H9 (cell line): ENCODE results near the gene HK3. TPM values are rescaled to one million over a fixed set of nuclear protein-coding genes. Genes with fewer than 3 reads are reported as not detected.

Source experiments
- DNase-seq: peaks from one replicate; pipeline ENCODE4 v3.0.0-alpha.2; 2017
- H2AFZ ChIP-seq: one replicate; pipeline ENCODE4 v1.6.1; 2013; ENCODE audit warnings: mild to moderate bottlenecking, low read length, control low read depth, moderate library complexity
- H2AK5ac ChIP-seq: 2 replicates; pipeline ENCODE4 v1.6.1; 2013; ENCODE audit warnings: low read length, control low read depth, mixed read lengths; ENCODE audit not compliant: insufficient read length
- H2BK120ac ChIP-seq: one replicate; pipeline ENCODE4 v1.6.1; 2013; ENCODE audit warnings: low read depth, mild to moderate bottlenecking, low read length, control low read depth, inconsistent platforms; ENCODE audit not compliant: poor library complexity, severe bottlenecking
- H2BK12ac ChIP-seq: 2 replicates; pipeline ENCODE4 v1.6.1; 2013; ENCODE audit warnings: low read length, control low read depth, mixed read lengths, low read depth; ENCODE audit not compliant: insufficient read length
- H2BK15ac ChIP-seq: 2 replicates; pipeline ENCODE4 v1.6.1; 2013; ENCODE audit warnings: low read depth, low read length, control low read depth
- H2BK20ac ChIP-seq: one replicate; pipeline ENCODE4 v1.6.1; 2013; ENCODE audit warnings: low read depth, mild to moderate bottlenecking, low read length, control low read depth, inconsistent platforms; ENCODE audit not compliant: poor library complexity, severe bottlenecking
- H2BK5ac ChIP-seq: 2 replicates; pipeline ENCODE4 v1.6.1; 2013; ENCODE audit warnings: low read length, control low read depth, mixed read lengths; ENCODE audit not compliant: insufficient read length
- H3K14ac ChIP-seq: 2 replicates; pipeline ENCODE4 v1.6.1; 2013; ENCODE audit warnings: low read length, control low read depth; ENCODE audit not compliant: insufficient read depth
- H3K18ac ChIP-seq: 2 replicates; pipeline ENCODE4 v1.6.1; 2013; ENCODE audit warnings: low read depth, mild to moderate bottlenecking, mixed read lengths, low read length, control low read depth; ENCODE audit not compliant: insufficient read length
- H3K23ac ChIP-seq: 2 replicates; pipeline ENCODE4 v1.6.1; 2013; ENCODE audit warnings: low read length, control low read depth, mixed read lengths, low read depth; ENCODE audit not compliant: insufficient read length
- H3K23me2 ChIP-seq: 2 replicates; pipeline ENCODE4 v1.6.1; 2013; ENCODE audit warnings: low read depth, mild to moderate bottlenecking, mixed read lengths, low read length, control low read depth; ENCODE audit not compliant: insufficient read length, poor library complexity, severe bottlenecking
- H3K27ac ChIP-seq: 2 replicates; pipeline ENCODE4 v1.5.1; 2013; ENCODE audit warnings: low read length, control low read depth, mixed read lengths, low read depth; ENCODE audit not compliant: insufficient read length
- H3K27me3 ChIP-seq: 2 replicates; pipeline ENCODE4 v1.6.1; 2013; ENCODE audit warnings: low read length, control low read depth, inconsistent platforms; ENCODE audit not compliant: insufficient read depth
- H3K4ac ChIP-seq: 2 replicates; pipeline ENCODE4 v1.6.1; 2013; ENCODE audit warnings: low read depth, mild to moderate bottlenecking, control low read depth, inconsistent platforms, low read length, moderate library complexity
- H3K4me1 ChIP-seq: 2 replicates; pipeline ENCODE4 v1.6.1; 2013; ENCODE audit warnings: low read length, control low read depth, inconsistent platforms; ENCODE audit not compliant: insufficient read depth
- H3K4me2 ChIP-seq: 2 replicates; pipeline ENCODE4 v1.6.1; 2013; ENCODE audit warnings: low read length, control low read depth, mixed read lengths; ENCODE audit not compliant: insufficient read length, insufficient read depth
- H3K56ac ChIP-seq: 2 replicates; pipeline ENCODE4 v1.6.1; 2013; ENCODE audit warnings: low read depth, mild to moderate bottlenecking, mixed read lengths, low read length, control low read depth; ENCODE audit not compliant: insufficient read length
- H3K79me1 ChIP-seq: 2 replicates; pipeline ENCODE4 v1.6.1; 2013; ENCODE audit warnings: low read depth, mild to moderate bottlenecking, moderate library complexity, low read length, control low read depth, inconsistent platforms; ENCODE audit not compliant: insufficient read depth, poor library complexity, severe bottlenecking
- H3K79me2 ChIP-seq: 2 replicates; pipeline ENCODE4 v1.6.1; 2013; ENCODE audit warnings: low read length, control low read depth, inconsistent platforms; ENCODE audit not compliant: insufficient read depth
- H3K9ac ChIP-seq: 2 replicates; pipeline ENCODE4 v1.6.1; 2013; ENCODE audit warnings: low read length, control low read depth, mixed read lengths; ENCODE audit not compliant: insufficient read length; ENCODE audit errors: extremely low read depth
- H3K9me3 ChIP-seq: one replicate; pipeline ENCODE4 v1.6.1; 2013; ENCODE audit warnings: low read depth, low read length, inconsistent platforms; ENCODE audit not compliant: control insufficient read depth
- H3T11ph ChIP-seq: one replicate; pipeline ENCODE4 v1.6.1; 2013; ENCODE audit warnings: mild to moderate bottlenecking, low read length, control low read depth, inconsistent platforms
- H4K20me1 ChIP-seq: one replicate; pipeline ENCODE4 v1.6.1; 2013; ENCODE audit not compliant: control insufficient read depth, insufficient read length, insufficient read depth
- H4K5ac ChIP-seq: 2 replicates; pipeline ENCODE4 v1.6.1; 2013; ENCODE audit warnings: low read depth, mild to moderate bottlenecking, mixed read lengths, low read length, control low read depth; ENCODE audit not compliant: insufficient read length
- H4K8ac ChIP-seq: replicated peaks from 2 replicates; pipeline ENCODE4 v1.6.1; 2013; ENCODE audit warnings: low read length, control low read depth, mixed read lengths, low read depth; ENCODE audit not compliant: insufficient read length
- H4K91ac ChIP-seq: 2 replicates; pipeline ENCODE4 v1.6.1; 2013; ENCODE audit warnings: low read depth, mild to moderate bottlenecking, moderate library complexity, mixed read lengths, low read length, control low read depth; ENCODE audit not compliant: insufficient read length
- H3K27ac Mint-ChIP-seq, 3 experiments: 2 replicates in 2 of 3; 3 replicates in 1 of 3; pipeline ENCODE4 v1.8.0; 2020 to 2021; ENCODE audit warnings: mixed read lengths in 3 of 3, mild to moderate bottlenecking in 1 of 3, moderate library complexity in 1 of 3
- H3K27me3 Mint-ChIP-seq: 2 replicates; pipeline ENCODE4 v1.8.0; 2021; ENCODE audit warnings: low read depth, mild to moderate bottlenecking, moderate library complexity, mixed read lengths
- H3K36me3 Mint-ChIP-seq, 3 experiments: 2 replicates in 2 of 3; 3 replicates in 1 of 3; pipeline ENCODE4 v1.8.0; 2020 to 2021; ENCODE audit warnings: low read depth in 3 of 3, mixed read lengths in 3 of 3; ENCODE audit not compliant: insufficient read depth in 1 of 3
- H3K4me1 Mint-ChIP-seq, 2 experiments: 2 replicates each; pipeline ENCODE4 v1.8.0; 2020; ENCODE audit warnings: mixed read lengths in 2 of 2
- H3K4me3 Mint-ChIP-seq, 2 experiments: 2 replicates in 1 of 2; 3 replicates in 1 of 2; pipeline ENCODE4 v1.8.0; 2020 to 2021; ENCODE audit warnings: mild to moderate bottlenecking in 2 of 2, mixed read lengths in 2 of 2, moderate library complexity in 1 of 2
- H3K9me3 Mint-ChIP-seq, 2 experiments: 2 replicates in 1 of 2; 3 replicates in 1 of 2; pipeline ENCODE4 v1.8.0; 2020; ENCODE audit warnings: mild to moderate bottlenecking in 2 of 2, mixed read lengths in 2 of 2, moderate library complexity in 1 of 2
- CTCF ChIP-seq: fragments of 200-600 bp; sonication (generic); conservative IDR thresholded peaks from 3 replicates; pipeline ENCODE4 v1.8.0; 2021; ENCODE audit warnings: antibody characterized with exemption, mild to moderate bottlenecking
- WGBS: extraction: QIAGEN DNeasy Blood & Tissue Kit; methylation state at CpG from one replicate; pipeline ENCODE4 v1.1.7; 2013; ENCODE audit warnings: missing lambda C conversion rate, low lambda C conversion rate, mixed read lengths; ENCODE audit not compliant: insufficient read length; ENCODE audit errors: extremely low coverage; 5-methylcytosine and 5-hydroxymethylcytosine counted together
- total RNA-seq: library from RNA; stranded (reverse); gene quantifications from 2 replicates; pipeline ENCODE4 v1.2.1, GENCODE V29; 2021

HK3 gene
- total RNA-seq, 1 experiment from 2014 or later: not detected

DNA sequence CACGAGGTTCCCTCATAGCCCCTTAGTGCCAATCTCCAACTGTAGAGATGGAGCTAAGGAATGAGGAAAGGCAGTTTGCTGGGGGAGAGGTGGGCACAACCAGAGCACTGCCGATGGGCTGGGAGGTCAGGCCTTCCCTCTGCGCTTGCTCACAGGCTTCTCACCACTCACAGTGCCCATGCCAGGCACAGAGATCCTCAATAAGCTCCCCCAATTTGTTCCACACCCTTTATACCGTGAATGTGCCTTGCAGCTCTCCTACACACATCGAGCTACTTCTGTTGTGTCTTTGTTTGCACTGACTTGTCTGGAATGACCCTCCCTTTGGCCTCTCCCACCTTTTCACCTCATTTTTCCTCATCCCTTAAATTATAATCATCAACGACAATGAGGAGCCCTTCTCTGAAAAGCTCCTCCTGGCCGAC, 1.6 kb upstream of the HK3 start:
- Histone ChIP-seq H2AFZ (no peak overlapping the region), H2BK5ac (no peak overlapping the region), H3T11ph (no peak overlapping the region), H4K91ac (no peak overlapping the region), H3K18ac (no peak overlapping the region), H4K20me1 (no peaks in the 10 kb centered on the region), H3K23me2 (no peaks in the 10 kb centered on the region), H3K9ac (no peak overlapping the region), H3K56ac (no peak overlapping the region), H3K27me3 (no peaks in the 10 kb centered on the region), H3K9me3 (no peaks in the 10 kb centered on the region), H2BK20ac (no peak overlapping the region), H2BK12ac (no peak overlapping the region), H3K79me2 (no peaks in the 10 kb centered on the region), H3K14ac (no peak overlapping the region), H4K8ac (no peak overlapping the region), H3K4me1 (no peaks in the 10 kb centered on the region; the same call in 1 of the 2 replicates), H3K79me1 (no peaks in the 10 kb centered on the region), H2AK5ac (no peak overlapping the region), H3K4ac (no peak overlapping the region), H2BK120ac (no peak overlapping the region), H3K4me2 (no peak overlapping the region), H4K5ac (no peak overlapping the region), H3K27ac (no peak overlapping the region), H3K23ac (no peak overlapping the region), H2BK15ac (no peak overlapping the region)
- no peak for DNase-seq
- Mint-ChIP-seq H3K27me3 (peaks cover 4% of the 10 kb centered on the region), H3K9me3 (no peaks in the 10 kb centered on the region), H3K27ac (peak overlapping the region in 2 of 3 experiments; percentile 28 to 56; a peak in 3 of 7 replicates), H3K4me3 (no peak overlapping the region), H3K4me1 (peaks cover 24 to 27% of the 10 kb centered on the region in 2 experiments), H3K36me3 (peaks cover 17 to 38% (median 19%) of the 10 kb centered on the region in 3 experiments; a peak in 6 of 7 replicates)
- WGBS: no CpG with 5 or more reads among the region's 7 CpGs
- TF ChIP-seq CTCF: no peak
